Heart left ventricle (tissue), 13 donors: ENCODE data around the gene SH3BP2.

Source experiments
- CTCF ChIP-seq, 12 donors: fragments of 200-600 bp; sonication (generic) in 4 of 12; IDR thresholded peaks; one replicate each; pipeline versions ENCODE4 v1.5.0 to v1.8.0; 2018 to 2022; ENCODE audit warnings: antibody characterized with exemption in 12 of 12, mild to moderate bottlenecking in 5 of 12
- POLR2A ChIP-seq, 2 donors: fragments of 450-650 bp; IDR thresholded peaks; one replicate each; pipeline ENCODE4 v1.6.1; 2017; ENCODE audit warnings: antibody characterized with exemption in 2 of 2, mild to moderate bottlenecking in 2 of 2, moderate library complexity in 2 of 2
- donor health status: ischemic (EF 13 %, LVEDD 7.1; RV severe dilation, severe dysfunction).
- donor health status: DM: no; HTN: yes; CAD: no.
- donor health status: DM: no; HTN: no; CAD: no.
- donor health status: ischemic (EF 25% LVEDD 6.9; RV normal size, moderate dysfunction).
- donor health status: ischemic (EF 25% LVEDD 5.7; RV mildly dilated, moderate dysfunction).
- donor health status: ischemic (EF 35%, LVEDD 5.7; RV mildly dilated, moderate dysfunction).
- donor health status: nonischemic (EF 11% LVEDD 7.7; RV severe dilation, severe dysfunction).
- donor health status: DM: yes; HTN: yes; CAD: no.
- donor health status: PGD.
- donor health status: ischemic (EF 29% LVEDD 5.4; RV normal size, mild dysfunction).
- donor health status: nonischemic (EF 23%, LVEDD 6.1; RV moderate dilation, normal function).

DNA sequence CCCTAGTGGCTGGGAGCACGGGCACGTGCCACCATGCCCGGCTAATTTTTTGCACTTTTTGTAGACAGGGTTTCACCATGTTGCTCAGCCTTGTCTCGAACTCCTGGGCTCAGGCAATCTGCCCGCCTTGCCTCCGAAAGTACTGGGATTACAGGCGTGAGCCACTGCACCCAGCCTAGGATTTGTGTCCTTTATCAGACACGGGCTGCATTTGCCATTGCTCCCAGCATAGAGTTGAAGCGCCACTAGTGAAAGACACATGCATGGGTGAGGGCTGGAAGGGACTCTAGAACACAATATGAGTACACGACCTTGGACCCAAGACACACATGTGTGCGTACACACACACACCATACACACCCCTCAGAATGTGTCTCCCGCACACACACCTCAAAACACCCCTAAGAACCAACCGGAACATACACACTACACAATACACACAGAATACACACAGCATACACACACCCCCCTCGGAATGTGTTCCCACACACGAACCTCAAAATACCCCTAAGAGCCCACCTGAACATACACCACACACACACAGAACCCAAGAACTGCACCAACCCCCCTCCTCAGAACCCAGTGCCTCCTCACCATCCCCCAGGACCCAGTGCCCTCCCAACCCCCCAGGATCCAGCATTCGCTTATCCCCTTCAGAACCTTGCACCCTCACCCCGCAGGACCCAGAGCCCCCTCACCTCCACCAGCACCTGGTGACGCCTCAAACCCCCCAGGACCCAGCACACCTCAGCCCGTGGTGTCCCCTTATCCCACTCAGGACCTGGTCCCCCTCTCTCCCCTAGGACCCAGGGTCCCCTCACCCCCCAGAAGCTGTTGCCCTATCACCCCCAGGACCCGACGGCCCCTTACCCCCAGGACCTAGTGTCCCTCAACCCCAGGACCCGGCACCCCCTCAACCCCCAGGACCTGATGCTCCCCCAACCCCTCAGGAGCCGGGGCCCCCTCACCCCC is 37.8 kb upstream of the SH3BP2 start:
- TF ChIP-seq CTCF (IDR thresholded peaks at IDR 0.05) (no peak), POLR2A (IDR thresholded peaks at IDR 0.05) (no peak)
